A549 (cell line): Measurements from ENCODE around the gene MLKL. TPM values are rescaled to one million over a fixed set of nuclear protein-coding genes. Genes with fewer than 3 reads are reported as not detected.
"Not testable (repeated sequence)": the region's sequence is repeated elsewhere in the genome, so short reads cannot be mapped to it uniquely, and the experiment has no call there.

Source experiments
- ATAC-seq, 2 experiments: fragments of 200-7000 bp in 1 of 2; fragments of >200 bp in 1 of 2; cut with Nextera tagmentation in 1 of 2; cut with Tn5 transposase in 1 of 2; 3 replicates each; pipeline versions ENCODE4 v1.8.0 to v1.9.1; 2018 to 2020; ENCODE audit warnings: mild to moderate bottlenecking in 1 of 2, moderate library complexity in 1 of 2
- CTCF ChIA-PET: fragments of 300-600 bp; sonication (Branson Sonifier 250); formaldehyde crosslinking; extraction: SDS; loops from one replicate; lab custom pipeline; 2021; ENCODE audit warnings: antibody characterized with exemption, inconsistent platforms; lab: Yijun Ruan, JAX
- POLR2A ChIA-PET: fragments of 350-600 bp; formaldehyde crosslinking; extraction: SDS; loops from one replicate; lab custom pipeline; 2021; ENCODE audit warnings: antibody characterized with exemption, inconsistent platforms; lab: Yijun Ruan, JAX
- DNase-seq, 2 experiments: peaks; one replicate each; pipeline versions ENCODE4 v3.0.0 to v3.0.0-alpha.2; 2011 to 2016; ENCODE audit warnings: low read depth in 1 of 2, low spot score in 1 of 2
- FAIRE-seq: peaks from 2 replicates; lab custom pipeline; 2011; peaks lifted over from hg19 to GRCh38; lab: Jason Lieb, UNC
- H3K27ac ChIP-seq, 2 experiments: fragments of >200 bp; sonication (Bioruptor Twin); formaldehyde crosslinking; 3 replicates each; pipeline ENCODE4 v1.5.1; 2016 to 2017
- H3K4me1 ChIP-seq: fragments of >200 bp; sonication (Bioruptor Twin); formaldehyde crosslinking; 3 replicates; pipeline ENCODE4 v1.6.1; 2016
- H3K4me2 ChIP-seq: fragments of >200 bp; sonication (Bioruptor Twin); formaldehyde crosslinking; 3 replicates; pipeline ENCODE4 v1.6.1; 2016
- H3K4me3 ChIP-seq: fragments of >200 bp; sonication (Bioruptor Twin); formaldehyde crosslinking; 3 replicates; pipeline ENCODE4 v1.5.1; 2016
- H3K9me3 ChIP-seq: fragments of >200 bp; sonication (Bioruptor Twin); formaldehyde crosslinking; 3 replicates; pipeline ENCODE4 v1.6.1; 2016
- BHLHE40 ChIP-seq: IDR thresholded peaks from 2 replicates; pipeline ENCODE4 v1.6.1; 2012; ENCODE audit warnings: low read depth, low read length, inconsistent platforms
- CTCF ChIP-seq: fragments of >200 bp; sonication (Bioruptor Twin); formaldehyde crosslinking; IDR thresholded peaks from 3 replicates; pipeline ENCODE4 v1.5.1; 2016
- EHMT2 ChIP-seq: fragments of 200-600 bp; sonication (generic); IDR thresholded peaks from 2 replicates; pipeline ENCODE4 v1.6.1; 2016; ENCODE audit warnings: antibody characterized with exemption, low read depth, mild to moderate bottlenecking, moderate library complexity
- ELK1 ChIP-seq: fragments of 150-350 bp; IDR thresholded peaks from 2 replicates; pipeline ENCODE4 v1.6.1; 2014; ENCODE audit warnings: low read depth, mild to moderate bottlenecking, low read length
- EP300 ChIP-seq, 2 experiments: fragments of >200 bp; sonication (Bioruptor Twin); formaldehyde crosslinking; IDR thresholded peaks; 2 replicates in 1 of 2; 3 replicates in 1 of 2; pipeline ENCODE4 v1.6.1; 2016 to 2017
- HDAC2 ChIP-seq: fragments of 200-600 bp; sonication (generic); IDR thresholded peaks from 2 replicates; pipeline ENCODE4 v1.6.1; 2016
- JUN ChIP-seq, 2 experiments: fragments of >200 bp; sonication (Bioruptor Twin); formaldehyde crosslinking; IDR thresholded peaks; 2 replicates in 1 of 2; 3 replicates in 1 of 2; pipeline ENCODE4 v1.6.1; 2016 to 2017
- KDM1A ChIP-seq: fragments of 200-600 bp; sonication (generic); IDR thresholded peaks from 2 replicates; pipeline ENCODE4 v1.6.1; 2016; ENCODE audit warnings: low read depth, mild to moderate bottlenecking
- MAX ChIP-seq: IDR thresholded peaks from 2 replicates; pipeline ENCODE4 v1.6.1; 2012
- MAZ ChIP-seq: fragments of 150-350 bp; IDR thresholded peaks from 2 replicates; pipeline ENCODE4 v1.6.1; 2014; ENCODE audit warnings: antibody characterized with exemption, low read depth, low read length, borderline replicate concordance
- NFE2L2 ChIP-seq: fragments of 150-350 bp; conservative IDR thresholded peaks from 2 replicates; pipeline ENCODE4 v1.6.1; 2014; ENCODE audit warnings: low read length
- NPAS2 ChIP-seq: fragments of 250-450 bp; sonication (Bioruptor Pico); IDR thresholded peaks from 2 replicates; pipeline ENCODE4 v1.8.0; 2022; ENCODE audit warnings: mild to moderate bottlenecking, moderate library complexity, borderline replicate concordance
- PHF8 ChIP-seq: fragments of 200-600 bp; sonication (generic); IDR thresholded peaks from 2 replicates; pipeline ENCODE4 v1.6.1; 2016; ENCODE audit warnings: low read depth, mild to moderate bottlenecking, antibody characterized with exemption, moderate library complexity, borderline replicate concordance
- REST ChIP-seq: fragments of 200-600 bp; sonication (generic); IDR thresholded peaks from 2 replicates; pipeline ENCODE4 v1.6.1; 2016; ENCODE audit warnings: antibody characterized with exemption, mild to moderate bottlenecking, moderate library complexity
- SREBF2 ChIP-seq: fragments of 450-650 bp; IDR thresholded peaks from 2 replicates; pipeline ENCODE4 v1.6.1; 2014; ENCODE audit warnings: mild to moderate bottlenecking, moderate library complexity
- WGBS: methylation state at CpG from one replicate; pipeline ENCODE4 v1.1.6; 2017; ENCODE audit errors: missing lambda C conversion rate; 5-methylcytosine and 5-hydroxymethylcytosine counted together
- polyA plus RNA-seq, 4 experiments: library from polyadenylated mRNA; depleted of rRNA in 3 of 4; stranded (reverse); fragments of >200 nt; fragmentation: RNase III in 1 of 4; extraction: RNeasy Plus Mini Kit Qiagen cat#74134 plus additional on column Dnase treatment in 1 of 4; gene quantifications; 2 replicates in 3 of 4; 3 replicates in 1 of 4; pipeline ENCODE4 v1.2.3, GENCODE V29; 2011 to 2017

MLKL gene
- polyA plus RNA-seq, 2 of the 4 experiments (the other 2 are of a cell fraction), result 12.6 to 17.9 TPM

- TF ChIP-seq NPAS2 (CRISPR knock-in tag) (no peak), CTCF (no peak), ELK1 (no peak)
- TF ChIP-seq, all 56 proteins: peak for 0
Observed at GRCh38 chr16:74677868-74678267, 22.8 kb downstream of the MLKL start (continued).

- ChIA-PET POLR2A (interaction anchor here (0.7 kb wide), 1 partner anchor 22 kb away, joined by 3 read pairs; no protein-coding TSS in a partner anchor), CTCF (interaction anchor here (0.6 to 2.3 kb wide), 3 partner anchors 70 to 189 kb away, joined by 3 to 7 read pairs (median 4); no protein-coding TSS in a partner anchor)
- WGBS, result 96% methylated on average over 3 of the region's 3 CpGs
Observed at GRCh38 chr16:74673876-74674275, 26.8 kb downstream of the MLKL start.

GRCh38 chr16:74668877-74669276 is 31.8 kb downstream of the MLKL start:
- ChIA-PET POLR2A (interaction anchor here (0.6 kb wide), 1 partner anchor 60 kb away, joined by 4 read pairs; no protein-coding TSS in a partner anchor), CTCF (interaction anchor here (0.7 to 2.3 kb wide), 5 partner anchors 14 to 194 kb away, joined by 3 to 11 read pairs (median 4); no protein-coding TSS in a partner anchor)
- FAIRE-seq, ATAC-seq, H3K27ac ChIP-seq, H3K4me3 ChIP-seq, DNase-seq, H3K4me2 ChIP-seq, H3K9me3 ChIP-seq: not testable (repeated sequence)
- WGBS, result 96% methylated on average over 10 of the region's 10 CpGs
- H3K4me1 ChIP-seq, result peaks cover 12% of the 10 kb centered on the region; the same call in 1 of the 3 replicates

More at GRCh38 chr16:74673876-74674275, 26.8 kb downstream of the MLKL start:
- Histone ChIP-seq H3K4me2 (no peak overlapping the region), H3K27ac (no peak overlapping the region), H3K4me1 (no peaks in the 10 kb centered on the region)
- ATAC-seq (no peak), DNase-seq (no peak)
- no peak for TF ChIP-seq EP300 (IDR thresholded peaks at IDR 0.05)
- TF ChIP-seq SREBF2, result no peak
- no peak for TF ChIP-seq HDAC2
- TF ChIP-seq PHF8, result no peak
- no peak for TF ChIP-seq JUN (IDR thresholded peaks at IDR 0.05)
- no peak for TF ChIP-seq REST
- TF ChIP-seq NFE2L2, result no peak
- TF ChIP-seq BHLHE40, result no peak
- TF ChIP-seq MAX, result no peak
- no peak for TF ChIP-seq MAZ
- no peak for TF ChIP-seq KDM1A
- no peak for TF ChIP-seq EHMT2
- TF ChIP-seq CTCF, result no peak
- TF ChIP-seq, all 56 proteins: peak for 0
- Histone ChIP-seq H3K4me3 (no peak overlapping the region), H3K9me3 (no peaks in the 10 kb centered on the region)
- no peak for FAIRE-seq
